ENCODE measurements around the gene CPT1C. TPM values are rescaled to one million over a fixed set of nuclear protein-coding genes. Genes with fewer than 3 reads are reported as not detected.

CPT1C gene
- total and polyA plus RNA-seq, 2 donors (not counting 3 experiments of a cell fraction or from before 2014, with no cell fraction given): 45.7 to 80.8 TPM

GRCh38 chr19:49678985-49679770 is 11.7 kb upstream of the CPT1C start:
- Histone ChIP-seq H3K4me2 (ENCODE audit: insufficient read depth, low read length) (no peak overlapping the region), H4K20me1 (replicated peaks; ENCODE audit: control insufficient read depth, extremely low read depth, insufficient read depth, low read length) (no peaks in the 10 kb centered on the region), H3K36me3 (ENCODE audit: control insufficient read depth in 2 of 2, extremely low read depth in 1 of 2, insufficient read depth in 2 of 2, low read length in 2 of 2) (peaks cover 7 to 15% of the 10 kb centered on the region in 2 experiments), H3K27me3 (ENCODE audit: control insufficient read depth in 2 of 2, insufficient read depth in 2 of 2, low read length in 2 of 2) (no peaks in the 10 kb centered on the region), H3K4me1 (ENCODE audit: control insufficient read depth, extremely low read depth, insufficient read depth, low read length) (peaks cover 23% of the 10 kb centered on the region), H3K27ac (ENCODE audit: insufficient read depth, low read depth, low read length) (no peak overlapping the region), H3K4me3 (replicated peaks in 1 of 3; ENCODE audit: insufficient read depth in 1 of 3, low read depth in 1 of 3, low read length in 3 of 3) (no peak overlapping the region), H2AFZ (ENCODE audit: low read depth, low read length) (no peak overlapping the region), H3K9ac (replicated peaks; ENCODE audit: extremely low read depth, insufficient read depth, low read length) (no peak overlapping the region), H3K9me1 (replicated peaks; ENCODE audit: control insufficient read depth, extremely low read depth, insufficient read depth, low read length) (no peaks in the 10 kb centered on the region), H3K79me2 (ENCODE audit: control insufficient read depth, insufficient read depth, low read length) (peaks cover 47% of the 10 kb centered on the region), H3K9me3 (replicated peaks; ENCODE audit: control insufficient read depth, insufficient read depth, low read length) (no peaks in the 10 kb centered on the region)
- POLR2A ChIA-PET: interaction anchor here (0.7 to 0.9 kb wide), 2 partner anchors 39 to 175 kb away, joined by 3 to 5 read pairs; partner anchors contain the start of gene RRAS
- DNase-seq (ENCODE audit: low read depth, low spot score): no peak
- FAIRE-seq: no peak
- TF ChIP-seq EZH2 (IDR thresholded peaks at IDR 0.05; ENCODE audit: borderline replicate concordance, low read depth, low read length, severe bottlenecking) (no peak), MYC (IDR thresholded peaks at IDR 0.05; ENCODE audit: low read depth, low read length) (no peak), FOS (IDR thresholded peaks at IDR 0.05; ENCODE audit: borderline replicate concordance, insufficient read depth, low read length) (no peak), CTCF (IDR thresholded peaks at IDR 0.05; ENCODE audit: extremely low read depth in 1 of 2, insufficient read depth in 1 of 2, low read depth in 1 of 2, low read length in 2 of 2) (no peak), POLR2A (IDR thresholded peaks at IDR 0.05; ENCODE audit: low read depth, low read length) (no peak), MAX (IDR thresholded peaks at IDR 0.05; ENCODE audit: insufficient read depth, insufficient read length) (no peak), JUN (IDR thresholded peaks at IDR 0.05; ENCODE audit: borderline replicate concordance, insufficient read depth, insufficient read length, low read depth) (no peak), POLR2AphosphoS5 (IDR thresholded peaks at IDR 0.05; ENCODE audit: insufficient read depth, low read depth, low read length) (no peak), GATA2 (IDR thresholded peaks at IDR 0.05; ENCODE audit: insufficient read depth, insufficient read length, low read depth, low read length) (no peak)
- intact Hi-C loops (cut with micrococcal nuclease): loop anchor here (5.0 kb wide), 1 partner anchor 188 kb away; the partner anchor contains the start of gene PNKP
- no TSS peak for BruUV-seq (replicated peaks)
- dilution Hi-C loops (cut with MboI; ENCODE audit: extremely low pct_ligation_motif_present, low sequenced_read_pairs): no loop called here
- CTCF ChIA-PET: interaction anchor here (1.0 to 2.4 kb wide), 4 partner anchors 39 to 176 kb away, joined by 3 to 12 read pairs (median 4); no protein-coding TSS in a partner anchor
